Neutrophil (primary cell): Measurements from ENCODE around the gene HDGFL3.
A peak's percentile ranks its signal among the peaks of the same experiment; 100 is the strongest.

Experiments
- H3K27ac ChIP-seq: fragments of 200-600 bp; sonication (generic); 2 replicates; pipeline ENCODE4 v1.5.1; 2016; ENCODE audit warnings: mild to moderate bottlenecking, moderate library complexity
- H3K27me3 ChIP-seq: fragments of 200-600 bp; sonication (generic); 2 replicates; pipeline ENCODE4 v1.6.0; 2016; ENCODE audit warnings: mild to moderate bottlenecking
- H3K36me3 ChIP-seq: fragments of 200-600 bp; sonication (generic); 2 replicates; pipeline ENCODE4 v1.5.1; 2017
- H3K4me1 ChIP-seq, 2 experiments: fragments of 200-600 bp in 1 of 2; sonication (generic) in 1 of 2; 1 replicate in 1 of 2; 2 replicates in 1 of 2; pipeline versions ENCODE4 v1.5.1 to v1.6.1; 2013 to 2016; ENCODE audit warnings: low read depth in 1 of 2, low read length in 1 of 2, mild to moderate bottlenecking in 1 of 2, moderate library complexity in 1 of 2; ENCODE audit not compliant: control insufficient read depth in 1 of 2, insufficient read depth in 1 of 2
- H3K4me3 ChIP-seq, 2 experiments: fragments of 200-600 bp in 1 of 2; sonication (generic) in 1 of 2; 1 replicate in 1 of 2; 2 replicates in 1 of 2; pipeline ENCODE4 v1.5.1; 2013 to 2016; ENCODE audit warnings: low read depth in 1 of 2, low read length in 1 of 2, mild to moderate bottlenecking in 1 of 2, moderate library complexity in 1 of 2
- H3K9me3 ChIP-seq: fragments of 200-600 bp; sonication (generic); 2 replicates; pipeline ENCODE4 v1.5.1; 2016
- CTCF ChIP-seq: fragments of 200-600 bp; sonication (generic); IDR thresholded peaks from 2 replicates; pipeline ENCODE4 v1.5.1; 2016; ENCODE audit warnings: antibody characterized with exemption

Gene HDGFL3

GRCh38 chr15:83112233-83112955, 95.2 kb downstream of the HDGFL3 start:
- H3K9me3 ChIP-seq, result no peaks in the 10 kb centered on the region
- no peak overlapping the region for H3K4me3 ChIP-seq
- peaks cover 19 to 21% of the 10 kb centered on the region in 2 experiments for H3K4me1 ChIP-seq
- peaks cover 54% of the 10 kb centered on the region for H3K36me3 ChIP-seq
- TF ChIP-seq CTCF, result no peak
- H3K27ac ChIP-seq, result no peak overlapping the region
- H3K27me3 ChIP-seq, result no peaks in the 10 kb centered on the region

GRCh38 chr15:83111149-83111548, 96.5 kb downstream of the HDGFL3 start:
- no peak overlapping the region for H3K4me3 ChIP-seq
- TF ChIP-seq CTCF, result no peak
- H3K27me3 ChIP-seq, result no peaks in the 10 kb centered on the region
- H3K9me3 ChIP-seq, result no peaks in the 10 kb centered on the region
- H3K36me3 ChIP-seq, result peaks cover 42% of the 10 kb centered on the region
- H3K4me1 ChIP-seq, result peaks cover 24 to 27% of the 10 kb centered on the region in 2 experiments
- H3K27ac ChIP-seq, result no peak overlapping the region

GRCh38 chr15:83110381-83110780, 97.2 kb downstream of the HDGFL3 start:
- no peaks in the 10 kb centered on the region for H3K27me3 ChIP-seq
- H3K4me1 ChIP-seq, result peaks cover 24 to 27% of the 10 kb centered on the region in 2 experiments
- H3K9me3 ChIP-seq, result no peaks in the 10 kb centered on the region
- H3K36me3 ChIP-seq, result peaks cover 34% of the 10 kb centered on the region
- TF ChIP-seq CTCF, result no peak
- H3K4me3 ChIP-seq, result no peak overlapping the region
- H3K27ac ChIP-seq, result peak overlapping the region; percentile 97

GRCh38 chr15:83109532-83109931, 98.1 kb downstream of the HDGFL3 start:
- H3K9me3 ChIP-seq, result no peaks in the 10 kb centered on the region
- TF ChIP-seq CTCF, result no peak
- no peaks in the 10 kb centered on the region for H3K27me3 ChIP-seq
- peak overlapping the region; percentile 97 for H3K27ac ChIP-seq
- H3K36me3 ChIP-seq, result peaks cover 26% of the 10 kb centered on the region
- H3K4me1 ChIP-seq, result peaks cover 24 to 27% of the 10 kb centered on the region in 2 experiments
- H3K4me3 ChIP-seq, result peak overlapping the region; percentile 91 to 93

GRCh38 chr15:83108266-83109219, 99.1 kb downstream of the HDGFL3 start:
- Histone ChIP-seq H3K27ac (peak overlapping the region; percentile 97), H3K27me3 (no peaks in the 10 kb centered on the region), H3K36me3 (peaks cover 16% of the 10 kb centered on the region), H3K4me3 (peak overlapping the region; percentile 91 to 93), H3K4me1 (peaks cover 24 to 27% of the 10 kb centered on the region in 2 experiments), H3K9me3 (no peaks in the 10 kb centered on the region)
- TF ChIP-seq CTCF, result no peak
